ENCODE results near the gene CCDC50. TPM values are rescaled to one million over a fixed set of nuclear protein-coding genes. Genes with fewer than 3 reads are reported as not detected.

CCDC50 gene
- total and polyA plus RNA-seq, 2 of the 8 experiments (the other 6 are each of a cell fraction or from before 2014, with no cell fraction given): 7.3 to 19.2 TPM

GRCh38 chr3:191292243-191293015 lies 36.8 kb upstream of the CCDC50 start:
- no peak overlapping the region for H3K27ac ChIP-seq (ENCODE audit: low read depth, low read length)
- H3K4ac ChIP-seq (replicated peaks; ENCODE audit: insufficient read length, low read depth, low read length): no peak overlapping the region
- H2BK12ac ChIP-seq (ENCODE audit: low read depth, low read length): no peak overlapping the region
- 88% methylated on average over 5 of the region's 5 CpGs; no CpG with 5 or more reads in 1 of the 2 experiments for WGBS, 2 experiments (ENCODE audit: extremely low coverage in 1 of 2, insufficient coverage in 1 of 2, insufficient read length in 1 of 2, insufficient replicate concordance in 2 of 2, low coverage in 1 of 2, low lambda C conversion rate in 2 of 2, missing lambda C conversion rate in 1 of 2)
- no peak overlapping the region for H3K18ac ChIP-seq (ENCODE audit: extremely low read depth, low read length)
- ChIA-PET POLR2A (ENCODE audit: partially characterized antibody) (no interaction called here), CTCF (ENCODE audit: partially characterized antibody) (no interaction called here)
- no peaks in the 10 kb centered on the region for H3K79me2 ChIP-seq (ENCODE audit: control insufficient read depth in 1 of 2, insufficient read depth in 2 of 2, low read length in 2 of 2)
- no peak overlapping the region for H3K14ac ChIP-seq (ENCODE audit: insufficient read length)
- H2BK15ac ChIP-seq (ENCODE audit: low read length): no peak overlapping the region
- DNase-seq (ENCODE audit: low read depth in 1 of 2, low spot score in 2 of 2): no peak
- no peak overlapping the region for H2BK120ac ChIP-seq (replicated peaks; ENCODE audit: low read depth, low read length)
- H2BK20ac ChIP-seq (ENCODE audit: low read length): no peak overlapping the region
- no peaks in the 10 kb centered on the region for H4K20me1 ChIP-seq (replicated peaks in 1 of 2; ENCODE audit: control insufficient read depth in 1 of 2, insufficient read depth in 2 of 2, low read length in 2 of 2)
- no peak for FAIRE-seq
- H3K4me3 ChIP-seq (ENCODE audit: extremely low read depth in 1 of 4, insufficient read depth in 2 of 4, low read depth in 3 of 4, low read length in 4 of 4): no peak overlapping the region
- H2BK5ac ChIP-seq (ENCODE audit: low read depth, low read length): no peak overlapping the region
- no peak overlapping the region for H2AK5ac ChIP-seq (ENCODE audit: low read depth, low read length)
- no peaks in the 10 kb centered on the region for H3K79me1 ChIP-seq (ENCODE audit: low read depth, low read length)
- TF ChIP-seq RNF2 (IDR thresholded peaks at IDR 0.05; ENCODE audit: borderline replicate concordance, low read depth, low read length, missing control alignments, poor library complexity, severe bottlenecking) (no peak), SP2 (IDR thresholded peaks at IDR 0.05; ENCODE audit: low read length) (no peak), HDAC2 (IDR thresholded peaks at IDR 0.05; ENCODE audit: borderline replicate concordance in 1 of 2, low read depth in 2 of 2, low read length in 2 of 2) (no peak), SIX5 (IDR thresholded peaks at IDR 0.05; ENCODE audit: low read depth, low read length) (no peak), RBBP5 (IDR thresholded peaks at IDR 0.05; ENCODE audit: borderline replicate concordance, low read depth, low read length) (no peak), EP300 (IDR thresholded peaks at IDR 0.05; ENCODE audit: borderline replicate concordance in 1 of 2, low read depth in 2 of 2, low read length in 2 of 2) (no peak)
- H4K5ac ChIP-seq (ENCODE audit: insufficient read length, low read depth, low read length): no peak overlapping the region
- H4K8ac ChIP-seq (ENCODE audit: extremely low read depth, insufficient read depth, low read length): no peak overlapping the region
- H4K91ac ChIP-seq (replicated peaks; ENCODE audit: insufficient read length, low read length): no peak overlapping the region
- H3K9me3 ChIP-seq (ENCODE audit: insufficient read depth in 2 of 2, low read depth in 1 of 2, low read length in 1 of 2): no peaks in the 10 kb centered on the region
- H3K56ac ChIP-seq (replicated peaks; ENCODE audit: insufficient read length, low read depth, low read length): no peak overlapping the region
- no peak overlapping the region for H3K9ac ChIP-seq (replicated peaks in 1 of 4; ENCODE audit: extremely low read depth in 1 of 4, low read depth in 3 of 4, low read length in 3 of 4)
- no peak overlapping the region for H3K4me2 ChIP-seq (ENCODE audit: insufficient read depth in 1 of 2, low read depth in 2 of 2, low read length in 2 of 2)
- no peaks in the 10 kb centered on the region for H3K4me1 ChIP-seq (replicated peaks in 1 of 4; ENCODE audit: control insufficient read depth in 3 of 4, insufficient read depth in 4 of 4, low read length in 3 of 4)
- H3K36me3 ChIP-seq (ENCODE audit: control insufficient read depth in 2 of 4, insufficient read depth in 4 of 4, low read length in 3 of 4): no peaks in the 10 kb centered on the region
- H3K27me3 ChIP-seq (replicated peaks in 1 of 4; ENCODE audit: control insufficient read depth in 3 of 4, extremely low read depth in 1 of 4, insufficient read depth in 3 of 4, low read length in 3 of 4): no peaks in the 10 kb centered on the region
- no peak overlapping the region for H3K23ac ChIP-seq (ENCODE audit: insufficient read length)
- H2AFZ ChIP-seq (ENCODE audit: low read length): no peak overlapping the region
- no peaks in the 10 kb centered on the region for H3K23me2 ChIP-seq (ENCODE audit: low read depth, low read length)

Data from H1 (cell line).